CD1c-positive myeloid dendritic cell (primary cell): Measurements from ENCODE around the gene FBXW10B.
"Not testable (repeated sequence)": the region's sequence is repeated elsewhere in the genome, so short reads cannot be mapped to it uniquely, and the experiment has no call there.

ENCODE experiments used
- DNase-seq: peaks from one replicate; pipeline ENCODE4 v3.0.0-alpha.2; 2016; ENCODE audit errors: extremely low spot score

The FBXW10B gene

DNA sequence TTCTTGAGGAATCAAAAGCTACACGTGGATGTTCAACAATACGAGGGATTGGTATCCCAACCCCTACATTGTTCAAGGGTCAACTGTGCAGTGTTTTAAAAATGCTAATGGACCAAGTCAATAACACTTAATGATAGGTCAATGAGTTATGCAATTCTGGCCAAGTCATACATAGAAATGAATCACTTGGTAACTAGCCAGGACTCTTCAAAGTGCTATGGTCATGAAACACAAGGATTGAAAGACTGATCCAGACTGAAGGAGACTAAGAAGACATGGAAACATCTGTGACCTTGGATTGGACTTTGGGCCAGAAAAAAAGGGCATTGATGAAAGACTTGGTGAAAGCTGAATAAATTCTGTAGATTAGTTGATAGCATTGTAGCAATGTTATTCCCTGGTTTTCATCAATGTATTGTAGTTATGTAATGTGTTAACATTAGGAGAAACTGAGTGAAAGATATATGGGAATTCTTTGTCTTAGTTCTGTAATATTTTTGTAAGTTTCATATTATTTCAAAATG lies 11.5 kb upstream of the FBXW10B start:
- DNase-seq: not testable (repeated sequence)

DNA sequence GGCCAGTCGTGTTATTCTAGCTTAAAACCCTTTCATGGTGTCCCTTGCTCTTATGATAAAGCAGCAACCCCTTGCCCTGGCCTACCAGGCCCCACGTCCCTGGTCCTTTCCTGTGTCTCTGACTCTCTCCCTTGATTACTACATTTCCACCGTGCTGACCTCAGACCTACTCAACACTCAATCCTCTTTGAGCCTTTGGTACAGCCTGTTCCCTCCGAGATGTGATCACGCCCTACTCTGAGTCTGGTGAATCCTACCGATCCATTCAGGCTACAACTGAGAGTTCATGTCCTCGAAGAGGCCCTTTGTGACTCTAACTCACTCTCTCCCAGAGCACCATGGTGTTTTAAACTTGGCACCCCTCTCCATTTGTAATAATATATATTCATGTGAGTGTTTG lies 10.5 kb upstream of the FBXW10B start:
- not testable (repeated sequence) for DNase-seq

DNA sequence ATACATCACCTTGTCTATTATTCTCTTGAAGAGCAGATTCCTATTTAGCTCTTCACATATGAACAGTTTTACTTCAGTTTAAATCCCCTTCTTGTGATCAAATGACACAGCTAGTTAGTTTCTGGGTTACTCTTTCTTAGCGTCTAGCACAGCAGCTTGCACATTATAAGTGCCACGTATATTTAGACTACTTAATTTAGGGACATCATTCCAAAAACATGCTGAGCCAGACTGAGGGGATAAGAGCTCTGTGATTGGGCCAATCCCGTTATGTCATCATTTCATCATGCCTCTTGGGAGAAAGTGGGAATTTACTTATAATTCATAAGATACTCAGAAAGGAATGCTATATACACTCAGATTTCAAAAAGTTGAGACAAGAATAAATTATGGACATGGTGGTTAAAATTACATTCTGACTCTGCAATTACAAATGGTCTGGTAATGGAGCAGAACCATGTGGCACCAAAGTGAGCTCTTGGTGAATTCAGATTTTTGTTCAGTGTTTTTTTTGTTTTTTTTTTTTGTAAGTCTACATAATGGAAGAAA lies 4.2 kb upstream of the FBXW10B start:
- DNase-seq: not testable (repeated sequence)

DNA sequence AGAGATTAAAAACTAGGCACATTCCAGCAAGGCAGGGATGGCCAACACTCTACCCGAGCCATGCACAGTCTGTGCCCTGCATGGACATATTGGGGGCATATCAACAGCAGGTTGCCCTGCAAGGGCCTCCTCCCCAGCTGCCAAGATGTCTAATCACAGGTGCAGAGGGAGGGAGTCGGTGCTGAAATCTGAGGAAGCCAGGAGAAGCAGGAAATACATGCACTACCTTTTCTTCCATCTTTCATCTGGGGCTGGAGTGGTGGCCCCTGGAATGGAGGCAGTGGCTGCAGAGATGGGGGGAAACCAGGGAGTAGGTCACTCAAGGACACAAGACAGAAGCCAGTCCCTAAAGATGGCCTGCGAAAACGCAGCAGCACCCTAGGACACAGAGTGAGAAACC lies 3.8 kb upstream of the FBXW10B start:
- DNase-seq: not testable (repeated sequence)

DNA sequence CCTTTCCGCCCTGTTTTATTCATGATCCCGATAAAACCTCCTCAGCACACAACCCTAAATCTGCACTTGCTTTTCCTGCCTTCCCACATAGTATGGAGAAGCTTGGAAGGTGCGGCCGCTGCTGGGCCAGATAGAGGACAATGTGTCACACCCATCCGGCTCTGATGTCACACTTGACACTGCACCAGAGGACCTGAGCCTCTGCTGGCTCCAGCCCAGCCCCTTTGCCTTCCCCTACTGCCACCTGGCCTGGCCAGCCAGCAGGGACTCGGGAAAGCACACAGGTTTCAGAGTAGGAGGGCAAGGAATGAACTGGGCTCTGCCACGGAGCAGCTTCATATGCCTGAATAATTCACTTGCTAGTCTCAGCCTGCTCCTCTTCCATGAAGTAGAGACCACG lies 2.6 kb upstream of the FBXW10B start:
- DNase-seq: not testable (repeated sequence)

DNA sequence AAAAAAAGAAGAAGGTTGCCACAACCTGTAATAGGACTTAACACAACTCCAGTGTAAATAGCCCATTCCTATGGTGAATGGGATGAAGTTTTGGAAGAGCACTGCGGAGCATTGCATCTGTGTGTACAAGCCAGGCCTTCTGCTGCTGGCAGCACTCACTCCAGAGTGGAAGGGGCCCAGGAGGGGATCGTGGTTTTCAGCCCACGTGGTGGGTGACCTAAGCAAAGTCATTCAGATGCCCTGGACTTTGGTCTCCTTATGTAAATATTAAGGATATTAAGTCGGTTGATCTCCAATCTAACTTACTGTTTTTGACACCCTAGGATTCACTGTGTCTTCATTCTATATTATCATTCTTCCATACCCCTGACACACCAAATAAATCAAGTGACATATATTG lies 2.7 kb downstream of the FBXW10B start:
- DNase-seq: not testable (repeated sequence)

DNA sequence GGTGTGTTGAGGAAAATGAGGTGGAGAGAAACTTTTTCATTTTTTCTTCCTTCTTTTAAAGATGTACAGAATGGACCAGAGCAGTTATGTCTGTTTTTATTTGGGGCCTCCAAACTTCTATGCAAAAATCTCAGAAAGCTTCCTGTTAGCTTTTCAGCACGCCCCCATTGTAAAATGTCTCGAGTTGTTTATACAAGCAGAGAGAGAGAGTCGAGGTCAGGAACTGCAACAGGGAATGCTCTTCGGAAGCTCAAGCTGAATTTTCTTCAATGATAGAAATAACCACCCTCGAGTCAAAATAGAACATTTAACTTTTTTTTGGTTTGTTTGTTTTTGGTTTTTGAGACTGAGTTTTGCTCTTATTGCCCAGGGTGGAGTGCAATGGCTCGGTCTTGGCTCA lies 3.7 kb downstream of the FBXW10B start:
- not testable (repeated sequence) for DNase-seq

DNA sequence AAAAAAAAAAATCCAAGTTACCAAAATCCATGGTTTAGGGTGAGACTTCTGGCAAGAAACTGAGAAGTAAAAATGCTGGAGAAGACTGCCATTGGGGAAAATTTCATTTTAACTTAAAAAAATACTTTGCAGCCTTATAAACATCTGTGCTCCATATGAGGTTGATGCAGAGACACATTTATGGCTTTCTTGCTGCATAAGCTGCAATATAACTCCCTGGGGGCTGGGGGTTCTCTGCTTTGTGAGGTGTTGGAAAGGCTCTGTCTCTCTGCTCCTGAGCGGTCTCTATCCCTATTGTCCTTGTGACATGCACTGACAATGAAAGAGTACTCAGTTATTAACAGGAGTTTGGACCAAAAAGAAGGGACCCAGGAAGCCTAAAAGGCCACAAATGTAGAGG lies 6.4 kb downstream of the FBXW10B start:
- DNase-seq: not testable (repeated sequence)

DNA sequence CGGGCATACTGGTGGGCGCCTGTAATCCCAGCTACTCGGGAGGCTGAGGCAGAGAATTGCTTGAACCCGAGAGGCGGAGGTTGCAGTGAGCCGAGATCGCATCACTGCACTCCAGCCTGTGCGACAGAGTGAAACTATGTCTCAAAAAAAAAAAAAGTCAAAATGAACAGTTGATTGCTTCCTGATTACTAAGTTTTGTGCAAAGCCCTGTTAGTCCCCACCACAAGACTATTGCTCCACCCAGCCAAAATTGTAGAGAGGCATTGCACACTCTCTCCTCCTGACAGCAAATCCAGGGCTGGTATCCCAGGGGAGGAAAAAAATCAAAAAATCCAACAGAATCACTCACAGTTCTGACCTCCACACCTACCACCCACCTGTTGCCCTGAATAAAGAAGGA lies 26.5 kb downstream of the FBXW10B start:
- DNase-seq: not testable (repeated sequence)

DNA sequence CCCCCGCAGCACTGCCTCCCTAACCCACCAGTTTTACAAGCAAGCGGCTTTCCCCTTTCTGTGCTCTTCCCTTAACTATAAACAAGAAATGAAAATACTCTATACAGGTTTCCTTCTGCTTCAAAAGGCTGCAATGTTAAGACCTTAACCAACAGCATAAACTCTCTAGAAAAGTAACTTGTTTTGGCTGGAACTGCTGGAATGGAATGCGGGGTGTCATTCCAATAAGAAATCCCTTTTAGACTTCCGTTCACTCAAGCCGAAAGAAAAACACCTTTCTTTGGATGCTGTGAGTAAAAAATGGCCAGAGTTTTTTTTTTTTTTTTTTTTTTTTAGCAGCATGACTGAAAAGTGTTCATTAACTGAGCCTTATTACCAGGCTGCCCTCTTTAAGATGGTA lies 27.5 kb downstream of the FBXW10B start:
- not testable (repeated sequence) for DNase-seq

DNA sequence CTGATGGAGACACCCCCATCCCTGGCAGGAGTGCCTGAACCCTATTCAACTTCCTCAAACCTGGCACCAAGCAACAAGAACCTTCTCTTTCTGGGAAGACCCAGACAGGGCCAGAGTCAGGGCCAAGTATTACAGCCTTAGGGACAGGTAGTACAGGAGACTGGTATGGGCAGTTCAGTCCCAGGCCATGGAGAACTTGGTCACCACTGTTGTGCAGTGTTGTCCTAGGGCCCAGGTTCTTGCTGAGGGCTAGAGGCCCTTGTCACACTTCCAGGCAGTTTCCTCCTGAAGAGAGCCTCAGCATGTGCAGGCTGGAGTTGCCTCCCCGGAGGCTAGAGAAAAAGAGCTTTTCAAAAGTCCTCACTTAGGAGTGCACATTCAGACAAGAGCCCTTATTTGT lies 28.7 kb downstream of the FBXW10B start:
- DNase-seq: not testable (repeated sequence)

DNA sequence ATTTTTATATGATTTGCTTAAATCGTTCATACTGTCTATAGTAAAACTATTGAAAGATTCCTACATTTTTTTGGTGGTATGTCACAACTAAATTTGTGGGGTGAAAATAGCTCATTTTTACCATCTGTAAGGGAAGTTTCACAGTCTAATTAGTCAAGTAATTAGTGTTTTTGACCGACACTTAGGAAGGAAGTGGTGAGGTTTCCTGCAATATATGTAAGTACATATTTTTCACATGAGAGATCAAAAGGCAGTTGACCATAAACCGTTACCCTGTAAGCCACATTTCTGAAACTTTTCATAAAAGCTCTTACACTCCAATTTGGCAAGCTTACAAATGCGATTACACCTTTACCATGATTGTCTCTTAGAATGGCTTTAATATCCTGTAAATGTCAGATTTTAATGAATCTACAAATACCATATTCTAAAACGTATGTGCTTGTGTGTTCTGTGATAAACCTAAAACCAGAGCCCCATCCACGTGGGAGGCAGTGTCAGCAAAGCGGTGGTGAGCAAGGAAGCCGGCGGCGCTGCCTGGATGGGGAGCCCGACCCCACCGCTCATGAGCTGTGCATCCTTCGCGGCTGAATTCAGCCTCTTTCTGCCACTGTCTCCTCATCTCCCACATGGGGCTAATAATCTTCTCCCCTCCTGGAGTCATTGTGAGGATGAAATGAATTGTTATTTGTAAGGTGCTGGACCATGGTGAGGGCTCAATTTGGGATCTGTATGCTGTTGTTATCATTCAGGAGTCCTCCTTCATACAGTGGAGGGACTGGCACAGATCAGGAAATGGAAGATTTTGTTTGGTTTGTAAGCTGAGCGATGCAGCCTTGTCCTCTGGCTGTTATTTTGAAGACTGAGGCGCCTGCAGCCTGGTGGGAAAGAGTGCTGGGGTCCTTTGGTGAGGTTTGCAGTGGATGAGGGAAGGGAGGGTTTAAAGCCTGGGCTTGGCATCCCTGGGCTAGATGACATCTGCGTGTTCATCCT lies 29.7 kb downstream of the FBXW10B start:
- not testable (repeated sequence) for DNase-seq

DNA sequence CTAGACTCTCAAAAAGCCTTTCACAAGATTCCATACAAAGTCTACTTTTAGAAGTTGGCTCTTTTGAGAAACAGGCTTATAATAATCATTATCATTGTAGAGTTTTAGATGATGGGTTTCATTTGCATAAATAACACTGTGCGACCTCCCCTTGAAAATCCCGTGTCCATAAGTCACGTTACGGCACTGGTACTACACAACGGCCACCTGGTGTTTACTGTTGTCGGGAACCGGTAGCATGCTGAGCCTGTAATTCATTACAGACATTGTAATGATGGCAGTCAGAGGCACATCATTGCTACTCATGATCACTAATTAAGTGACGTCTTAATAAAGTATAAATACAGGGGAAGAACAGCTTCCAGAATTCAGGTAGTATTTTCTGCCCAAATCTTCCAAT lies 31.5 kb downstream of the FBXW10B start:
- DNase-seq: not testable (repeated sequence)

DNA sequence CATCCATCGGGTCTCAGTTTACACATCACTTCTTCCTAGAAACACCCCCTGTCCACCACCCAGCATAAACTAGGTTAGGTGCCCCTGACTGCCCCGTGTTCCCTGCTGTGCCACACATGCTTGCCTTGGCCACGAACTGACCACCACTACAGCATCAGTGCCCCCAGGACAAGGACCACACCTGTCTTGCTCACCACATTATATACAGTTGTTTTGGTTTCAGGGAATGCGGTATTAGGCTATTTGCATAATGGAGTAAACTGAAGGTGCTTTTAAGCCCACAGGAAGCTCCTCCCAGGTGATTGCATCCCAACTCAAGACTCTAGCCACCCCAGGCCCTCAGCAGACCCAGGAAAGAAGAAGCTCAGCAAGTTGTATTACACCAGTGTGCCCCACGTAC lies 36.2 kb downstream of the FBXW10B start:
- DNase-seq: not testable (repeated sequence)

DNA sequence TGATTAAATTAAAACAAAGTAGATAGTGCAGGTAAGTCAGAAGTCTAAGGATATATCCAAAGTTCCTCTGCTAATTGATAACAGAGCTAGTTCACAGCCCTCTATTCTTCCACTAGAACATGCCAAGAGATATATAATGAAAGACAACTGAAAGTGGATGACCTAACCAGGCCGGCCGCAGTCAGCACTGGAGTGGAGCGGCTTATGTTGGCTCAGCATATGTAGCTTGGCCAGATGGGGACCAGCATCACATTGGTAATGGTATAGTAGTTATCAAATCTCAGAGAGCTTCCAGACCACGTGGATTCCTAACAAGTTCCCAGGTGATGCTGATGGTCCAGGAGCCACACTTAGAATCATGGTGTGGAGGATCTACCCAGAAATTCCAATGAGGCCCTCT lies 38.0 kb downstream of the FBXW10B start:
- not testable (repeated sequence) for DNase-seq

DNA sequence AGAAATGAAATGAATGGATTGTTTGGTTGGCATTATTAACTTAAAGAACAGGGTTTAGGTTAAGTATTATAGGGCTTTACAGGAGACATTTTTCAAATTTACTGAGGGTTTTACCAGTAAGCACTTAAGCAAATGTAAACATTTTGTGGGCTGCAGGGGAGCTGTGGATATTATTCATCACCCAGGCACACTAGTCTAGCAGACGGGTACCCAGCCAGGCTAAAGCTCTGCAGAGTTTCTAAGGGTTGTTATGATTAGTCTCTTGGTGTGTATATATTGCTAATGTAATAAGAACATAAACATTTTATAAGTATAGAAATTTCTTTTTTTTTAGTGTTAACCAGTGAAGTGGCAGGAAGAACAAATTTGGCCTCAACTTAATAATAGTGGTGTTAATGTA lies 42.7 kb downstream of the FBXW10B start:
- DNase-seq: not testable (repeated sequence)

DNA sequence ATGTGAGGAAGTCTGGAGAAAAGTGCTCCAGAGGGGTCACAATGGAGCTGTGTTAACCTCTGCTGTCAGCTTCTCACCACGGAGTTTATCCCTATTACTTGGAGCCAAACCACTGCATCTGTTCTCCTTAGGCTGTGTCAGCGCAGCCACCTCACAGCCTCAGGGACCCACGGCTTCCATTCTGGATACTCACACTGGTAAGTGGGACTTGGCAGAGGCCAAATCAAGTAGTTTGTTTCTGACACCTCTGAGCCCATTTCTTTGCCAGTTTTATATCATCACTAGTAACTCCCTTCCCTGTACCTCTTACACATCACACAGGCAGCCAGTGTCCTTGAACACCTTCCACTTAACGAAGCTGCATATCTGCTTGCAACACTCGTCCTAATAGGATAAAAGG lies 44.8 kb downstream of the FBXW10B start:
- not testable (repeated sequence) for DNase-seq

DNA sequence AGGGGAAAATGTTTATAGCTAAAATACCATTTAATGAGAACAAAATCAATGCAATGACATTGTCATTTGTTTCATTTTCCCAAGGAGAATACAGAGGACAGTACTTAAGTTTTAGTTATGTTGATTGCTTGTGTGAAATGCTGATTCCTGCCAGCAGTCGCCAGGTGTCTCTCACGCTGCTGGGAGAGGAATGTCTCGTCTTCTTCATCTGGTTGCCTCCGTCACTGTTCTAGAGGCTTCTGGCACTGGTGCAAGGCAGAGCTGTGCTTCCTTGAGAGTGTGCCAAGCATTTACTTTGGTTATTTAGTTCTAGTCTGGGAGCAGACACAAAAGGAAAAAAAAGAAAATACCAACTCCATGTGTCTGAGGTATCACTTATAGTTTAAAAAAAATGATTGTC lies 45.6 kb downstream of the FBXW10B start:
- not testable (repeated sequence) for DNase-seq
